G401 (cell line): ENCODE measurements around the gene SCAMP4. TPM values are rescaled to one million over a fixed set of nuclear protein-coding genes. Genes with fewer than 3 reads are reported as not detected.

Experiments
- DNase-seq: peaks from one replicate; pipeline ENCODE4 v3.0.0-alpha.2; 2015; ENCODE audit warnings: low spot score
- in situ Hi-C: cut with HindIII; loops from 2 replicates; pipeline ENCODE4 v1.10.0; 2016; ENCODE audit warnings: low sequenced_read_pairs, mixed read lengths
- total RNA-seq: library from RNA; depleted of rRNA; stranded (reverse); fragments of >200 nt; shearing (Covaris generic); gene quantifications from 2 replicates; pipeline ENCODE4 v1.2.3, GENCODE V29; 2014; rRNA removed

The SCAMP4 gene
- total RNA-seq, 1 experiment from 2014 or later = 45.9 TPM

DNA sequence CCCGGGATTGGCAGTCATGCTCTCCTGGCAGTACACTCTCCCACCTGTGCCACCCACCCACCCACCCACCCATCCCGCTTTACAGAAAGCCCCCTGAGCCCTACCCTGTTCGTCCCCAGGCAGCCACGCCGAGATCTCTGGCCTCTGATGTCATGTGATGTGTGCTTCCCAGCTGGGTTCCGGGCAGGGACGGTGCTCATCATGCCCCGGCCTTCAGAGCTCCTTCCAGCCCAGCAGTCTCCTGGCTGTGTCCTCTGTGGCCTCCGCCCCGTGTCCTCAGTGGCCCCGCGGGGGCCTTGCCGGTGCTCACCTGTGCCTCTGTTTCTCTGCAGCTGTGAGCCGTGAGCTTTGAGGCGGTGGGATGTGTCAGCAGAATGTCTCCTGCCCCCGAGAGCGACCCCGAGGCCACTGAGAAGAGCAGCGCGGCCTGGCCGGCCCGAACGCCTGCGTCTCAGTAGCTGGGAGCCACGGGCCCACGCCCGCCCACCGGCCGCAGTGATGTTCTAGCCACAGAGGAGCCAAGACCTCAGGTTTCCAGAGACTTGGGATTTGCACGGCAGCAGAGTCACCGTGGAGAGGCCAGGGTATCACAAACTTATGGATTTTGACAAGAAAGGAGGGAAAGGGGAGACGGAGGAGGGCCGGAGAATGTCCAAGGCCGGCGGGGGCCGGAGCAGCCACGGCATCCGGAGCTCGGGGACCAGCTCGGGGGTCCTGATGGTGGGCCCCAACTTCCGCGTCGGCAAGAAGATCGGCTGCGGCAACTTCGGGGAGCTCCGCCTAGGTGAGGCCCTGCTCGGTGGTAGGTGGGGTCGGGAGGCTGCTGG, 64.2 kb downstream of the SCAMP4 start:
- in situ Hi-C loops = no loop called here
- peak; percentile 61 for DNase-seq

DNA sequence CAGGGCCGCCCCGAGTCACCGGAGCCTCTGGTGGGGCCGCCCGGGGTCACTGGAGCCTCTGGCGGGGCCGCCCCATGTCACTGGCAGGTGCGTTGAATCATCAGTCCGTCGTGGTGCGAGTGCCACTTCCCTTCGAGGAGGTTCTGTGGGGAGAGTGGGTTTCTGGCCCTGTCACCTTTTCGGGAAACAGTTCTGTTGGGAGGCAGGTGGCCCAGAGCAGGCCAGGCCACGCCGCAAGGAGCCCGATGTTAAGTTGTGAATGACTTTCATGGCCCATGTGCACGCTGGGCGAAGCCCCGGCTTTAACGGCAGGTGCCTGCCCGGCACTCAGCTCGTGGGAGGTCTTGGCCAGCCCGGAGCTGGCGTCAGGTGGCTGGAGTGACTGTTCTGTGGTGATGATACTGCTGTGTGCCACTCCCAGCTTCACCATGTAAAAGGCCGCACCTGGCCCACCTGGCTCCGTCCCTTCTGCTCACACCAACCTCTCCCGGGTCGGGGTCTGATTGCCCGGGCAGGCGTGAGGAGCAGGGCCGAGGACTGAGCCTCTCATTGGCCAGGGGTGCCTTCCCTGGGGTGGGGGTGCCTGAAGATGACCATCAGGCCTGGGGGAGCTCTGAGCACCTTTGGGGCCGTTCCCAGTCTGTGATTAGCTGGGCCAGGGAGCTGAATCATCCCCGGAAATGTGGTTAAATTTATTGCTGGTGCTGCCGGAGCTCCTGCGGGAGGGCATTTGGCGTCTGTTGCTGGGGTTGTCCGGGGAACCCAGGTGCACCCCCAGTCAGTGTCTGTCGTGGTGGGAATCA, 65.0 kb downstream of the SCAMP4 start:
- in situ Hi-C loops = no loop called here
- peak; percentile 67 for DNase-seq

DNA sequence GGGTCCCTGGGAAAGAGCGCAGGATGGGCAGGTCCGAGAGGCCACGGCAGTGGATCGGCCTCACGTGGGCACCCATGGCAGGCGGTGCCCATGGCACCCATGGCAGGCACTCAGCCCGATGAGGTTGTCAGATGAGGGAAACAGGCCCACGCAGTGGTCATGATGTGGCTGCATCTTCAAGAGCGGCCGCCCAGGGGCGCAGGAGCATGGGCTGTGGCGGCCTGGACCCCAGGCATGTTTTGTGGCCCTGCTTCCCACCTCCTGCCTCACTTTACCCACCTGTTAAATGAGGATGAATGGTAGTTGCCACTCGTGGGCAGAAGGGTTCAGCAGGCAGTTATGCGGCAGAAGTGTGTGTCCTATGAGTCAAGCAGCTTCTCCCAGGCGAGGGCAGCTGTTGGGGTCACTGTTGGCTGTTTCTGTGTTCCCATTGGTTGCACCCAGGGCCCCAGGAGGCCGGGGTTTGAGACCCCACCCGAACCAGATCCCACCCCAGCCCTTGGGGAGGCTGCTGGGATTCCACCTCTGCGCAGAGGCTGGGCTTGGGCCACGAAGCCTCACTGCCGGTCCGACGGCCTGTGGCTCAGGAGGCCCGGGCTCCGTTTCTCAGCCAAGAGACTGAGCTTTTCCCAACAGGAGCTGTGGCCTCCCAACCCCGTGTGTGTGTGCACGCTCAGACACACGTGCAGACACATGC, 65.8 kb downstream of the SCAMP4 start:
- in situ Hi-C loops = no loop called here
- no peak for DNase-seq

DNA sequence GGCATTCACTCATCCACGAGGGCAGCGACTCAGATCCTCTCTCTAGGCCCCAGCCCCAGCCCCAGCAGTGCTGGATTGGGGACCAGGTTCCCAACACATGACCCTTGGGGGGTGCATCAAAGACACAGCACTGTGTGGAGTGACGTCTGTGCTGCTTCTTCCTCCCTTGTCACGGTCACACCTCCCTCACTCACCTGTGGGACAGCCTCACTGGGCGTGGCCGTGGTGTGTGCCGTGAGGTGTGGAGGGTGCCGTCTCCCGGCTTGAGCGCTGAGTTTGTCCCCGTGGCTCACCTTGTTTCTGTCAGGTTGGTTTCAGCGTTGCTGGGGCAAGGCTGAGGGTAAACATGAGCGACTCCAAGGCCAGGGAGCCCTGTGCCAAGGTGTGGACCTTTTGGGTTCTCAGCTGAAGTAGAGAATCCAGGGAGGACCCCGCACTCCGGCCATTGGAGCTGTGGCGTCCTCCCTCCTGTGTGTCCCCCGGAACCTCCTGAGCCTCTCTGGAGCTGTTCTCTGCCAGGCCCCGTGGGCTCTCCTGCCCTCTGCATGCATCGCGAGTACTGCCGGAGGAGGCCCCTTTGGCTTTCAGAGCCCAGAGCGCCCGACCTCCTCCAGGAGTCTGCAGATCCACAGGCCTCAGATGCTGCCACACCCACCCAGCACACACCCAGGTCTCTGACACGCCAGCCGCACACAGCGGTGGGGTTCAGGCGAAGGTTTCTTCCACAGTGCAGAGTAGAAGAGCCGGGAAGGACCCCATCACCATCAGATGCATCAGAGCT, 69.4 kb downstream of the SCAMP4 start:
- in situ Hi-C loops = no loop called here
- DNase-seq = no peak

DNA sequence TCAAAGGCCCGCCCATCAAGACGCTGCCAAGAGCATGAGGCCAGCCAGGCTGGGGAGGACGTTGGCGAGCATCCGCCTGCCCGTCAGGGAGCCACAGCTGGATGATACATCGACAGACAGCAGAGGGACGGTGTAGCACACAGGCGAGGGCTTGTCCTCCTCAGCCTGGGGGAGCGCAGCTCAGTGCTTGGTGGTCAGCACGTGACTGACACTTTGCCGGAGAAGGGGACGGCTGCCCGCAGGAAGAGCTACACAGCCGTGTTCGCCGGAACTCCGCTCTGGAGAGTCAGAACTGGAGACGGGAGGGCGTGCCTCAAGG, 69.9 kb downstream of the SCAMP4 start:
- in situ Hi-C loops = no loop called here
- DNase-seq = no peak

Other genes starting within 250 kb of the SCAMP4 start
- not detected in 2 replicates for gene ONECUT3, start 151.9 kb upstream of the SCAMP4 start, total RNA-seq
- 2.5 and 5.5 TPM in 2 replicates for gene ATP8B3, start 93.1 kb upstream of the SCAMP4 start, total RNA-seq
- gene REXO1, start 56.9 kb upstream of the SCAMP4 start, total RNA-seq = 7.8 and 10.7 TPM in 2 replicates
- gene KLF16, start 41.8 kb upstream of the SCAMP4 start, total RNA-seq = 27.9 and 29.2 TPM in 2 replicates
- gene ABHD17A, start 19.9 kb upstream of the SCAMP4 start, total RNA-seq = 94.4 and 130 TPM in 2 replicates
- 8.6 and 13.5 TPM in 2 replicates for gene ADAT3, start within 50 bp of the SCAMP4 start, total RNA-seq
- gene CSNK1G2, start 35.8 kb downstream of the SCAMP4 start, total RNA-seq = 74.7 and 81.9 TPM in 2 replicates
- gene BTBD2, start 110.3 kb downstream of the SCAMP4 start, total RNA-seq = 70.9 and 89.0 TPM in 2 replicates
- gene MKNK2, start 145.8 kb downstream of the SCAMP4 start, total RNA-seq = 113 and 118 TPM in 2 replicates
- 20.6 and 29.0 TPM in 2 replicates for gene MOB3A, start 190.9 kb downstream of the SCAMP4 start, total RNA-seq
- 0.25 and 4.0 TPM in 2 replicates for gene IZUMO4, start 191.5 kb downstream of the SCAMP4 start, total RNA-seq
- gene AP3D1, start 246.2 kb downstream of the SCAMP4 start, total RNA-seq = 195 and 235 TPM in 2 replicates